GM12874 (cell line): ENCODE measurements around the gene SLIT3.

Experiments
- TF ChIP-seq, protein P1 (sequence below): IDR thresholded peaks from 2 replicates; pipeline ENCODE4 v1.5.1; 2011; ENCODE audit warnings: low read depth, mild to moderate bottlenecking, control low read depth, low read length, moderate library complexity; ENCODE audit not compliant: insufficient read depth

Gene SLIT3

DNA sequence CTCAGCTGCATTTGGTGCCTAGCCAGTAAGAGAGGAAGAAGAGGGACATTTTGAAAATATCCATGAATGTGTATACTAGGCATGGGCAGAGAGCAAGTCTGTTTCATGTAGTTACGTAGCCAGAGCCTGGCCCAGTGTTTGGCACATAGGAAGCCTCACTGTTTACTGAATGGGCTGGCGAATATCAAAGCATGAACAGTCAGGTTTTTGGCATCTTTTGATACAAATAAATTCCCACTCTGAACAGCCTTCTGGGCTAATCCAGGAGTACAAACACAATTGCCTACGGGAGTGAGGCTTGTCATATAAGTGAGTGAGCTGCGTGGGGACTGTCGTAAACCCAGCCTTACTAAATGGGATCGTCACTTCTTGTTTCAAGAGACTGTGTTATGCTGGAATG, 468.6 kb downstream of the SLIT3 start:
- TF ChIP-seq, protein P1, sequence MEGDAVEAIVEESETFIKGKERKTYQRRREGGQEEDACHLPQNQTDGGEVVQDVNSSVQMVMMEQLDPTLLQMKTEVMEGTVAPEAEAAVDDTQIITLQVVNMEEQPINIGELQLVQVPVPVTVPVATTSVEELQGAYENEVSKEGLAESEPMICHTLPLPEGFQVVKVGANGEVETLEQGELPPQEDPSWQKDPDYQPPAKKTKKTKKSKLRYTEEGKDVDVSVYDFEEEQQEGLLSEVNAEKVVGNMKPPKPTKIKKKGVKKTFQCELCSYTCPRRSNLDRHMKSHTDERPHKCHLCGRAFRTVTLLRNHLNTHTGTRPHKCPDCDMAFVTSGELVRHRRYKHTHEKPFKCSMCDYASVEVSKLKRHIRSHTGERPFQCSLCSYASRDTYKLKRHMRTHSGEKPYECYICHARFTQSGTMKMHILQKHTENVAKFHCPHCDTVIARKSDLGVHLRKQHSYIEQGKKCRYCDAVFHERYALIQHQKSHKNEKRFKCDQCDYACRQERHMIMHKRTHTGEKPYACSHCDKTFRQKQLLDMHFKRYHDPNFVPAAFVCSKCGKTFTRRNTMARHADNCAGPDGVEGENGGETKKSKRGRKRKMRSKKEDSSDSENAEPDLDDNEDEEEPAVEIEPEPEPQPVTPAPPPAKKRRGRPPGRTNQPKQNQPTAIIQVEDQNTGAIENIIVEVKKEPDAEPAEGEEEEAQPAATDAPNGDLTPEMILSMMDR: no peak

DNA sequence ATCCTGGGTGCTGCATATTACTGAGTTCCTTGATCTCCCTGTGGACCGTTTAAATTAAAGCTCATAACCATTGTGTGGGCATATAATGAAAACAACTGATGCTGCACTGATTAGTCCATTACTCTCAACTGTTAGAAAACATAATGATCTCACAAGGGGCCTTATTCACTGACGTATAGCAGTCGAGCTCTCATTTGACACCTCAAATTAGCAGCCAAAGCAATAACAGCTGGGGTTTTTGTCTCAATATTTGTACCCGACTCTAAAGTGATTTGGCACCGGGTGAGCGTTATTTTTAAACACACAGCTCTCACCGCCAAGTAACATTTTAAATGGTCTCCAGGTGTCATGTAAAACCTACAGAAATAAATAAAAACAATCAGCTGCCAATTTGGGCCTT, 469.6 kb downstream of the SLIT3 start:
- TF ChIP-seq, protein P1: no peak

DNA sequence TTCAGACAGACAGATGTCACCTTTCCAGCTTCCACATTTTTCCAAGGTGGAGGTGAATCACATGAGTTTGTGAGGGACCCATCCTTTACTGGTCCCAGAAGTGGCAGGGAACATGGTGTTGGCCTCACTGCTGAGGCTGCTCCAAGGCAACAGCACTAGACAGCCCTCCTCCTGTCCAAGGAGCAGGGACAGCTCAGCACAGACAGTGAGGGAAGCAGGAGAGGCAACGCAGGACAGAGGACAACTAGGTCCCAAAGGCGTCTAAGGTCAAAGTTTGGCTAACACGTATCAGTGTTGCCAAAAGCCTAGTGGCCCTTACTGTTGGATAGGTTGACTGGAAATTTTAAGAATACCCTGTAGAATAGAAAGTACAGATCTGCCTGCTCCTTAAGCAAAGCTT, 470.1 kb downstream of the SLIT3 start:
- TF ChIP-seq, protein P1: no peak

DNA sequence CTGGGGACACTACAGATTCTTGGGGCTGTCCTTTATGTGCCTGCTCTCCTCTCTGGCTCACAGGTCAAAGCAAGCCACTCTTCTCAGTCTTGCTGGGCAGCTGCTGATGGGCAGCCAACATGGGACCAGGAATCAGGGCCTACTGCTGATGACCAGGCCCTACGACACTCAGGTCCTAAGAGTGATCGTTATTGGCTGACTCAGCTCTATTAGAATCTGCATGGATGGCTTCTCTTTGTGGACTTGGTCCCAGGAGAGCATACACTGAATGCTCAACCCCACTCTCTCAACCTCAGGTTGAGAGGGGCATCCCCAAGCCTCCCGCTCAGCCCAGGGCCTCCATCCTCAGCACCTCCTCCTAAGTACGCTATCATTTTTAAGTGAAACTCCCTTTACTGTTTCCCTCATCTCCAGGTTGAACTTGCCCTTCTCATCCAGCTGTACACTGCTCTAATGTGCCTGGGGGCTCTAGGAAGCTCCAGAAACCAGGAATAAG, 471.0 kb downstream of the SLIT3 start:
- TF ChIP-seq, protein P1: no peak

DNA sequence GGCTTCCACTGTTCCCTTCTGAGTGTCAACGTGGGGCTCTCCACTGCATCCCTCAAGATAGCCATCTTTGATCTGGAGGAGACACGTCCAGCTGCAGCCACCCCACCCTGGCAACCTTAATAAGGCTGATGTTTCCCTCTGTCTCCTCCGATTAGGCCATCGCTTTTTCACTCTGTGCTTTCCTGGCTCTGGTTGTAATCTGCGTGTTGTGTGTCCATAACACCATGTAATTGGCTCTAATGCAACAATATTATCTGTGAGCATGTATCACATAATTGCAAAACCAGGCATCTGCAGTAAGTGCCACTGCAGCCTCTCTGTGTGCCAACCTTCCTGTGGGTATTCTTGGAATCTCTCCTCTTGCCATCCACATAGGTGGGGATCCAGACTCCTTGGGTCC, 471.9 kb downstream of the SLIT3 start:
- TF ChIP-seq, protein P1: no peak

DNA sequence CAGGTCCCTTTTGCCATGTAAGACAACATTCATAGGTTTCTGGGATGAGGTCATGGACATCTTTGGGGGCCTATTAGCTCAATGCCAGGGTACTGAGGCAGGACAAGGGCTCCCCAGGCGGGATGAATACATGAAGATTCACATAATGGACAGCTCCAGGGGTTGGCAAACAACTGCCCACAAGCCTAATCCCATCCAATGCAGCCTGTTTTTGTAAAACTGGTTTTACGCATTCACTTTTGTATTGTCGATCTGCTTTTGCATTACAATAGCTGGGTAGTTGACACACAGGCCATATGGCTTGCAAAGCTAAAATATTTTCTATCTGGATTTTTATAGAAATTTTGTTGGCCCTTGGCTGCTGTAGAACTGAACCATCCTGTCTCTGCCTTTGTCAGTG, 473.3 kb downstream of the SLIT3 start:
- TF ChIP-seq, protein P1: no peak

DNA sequence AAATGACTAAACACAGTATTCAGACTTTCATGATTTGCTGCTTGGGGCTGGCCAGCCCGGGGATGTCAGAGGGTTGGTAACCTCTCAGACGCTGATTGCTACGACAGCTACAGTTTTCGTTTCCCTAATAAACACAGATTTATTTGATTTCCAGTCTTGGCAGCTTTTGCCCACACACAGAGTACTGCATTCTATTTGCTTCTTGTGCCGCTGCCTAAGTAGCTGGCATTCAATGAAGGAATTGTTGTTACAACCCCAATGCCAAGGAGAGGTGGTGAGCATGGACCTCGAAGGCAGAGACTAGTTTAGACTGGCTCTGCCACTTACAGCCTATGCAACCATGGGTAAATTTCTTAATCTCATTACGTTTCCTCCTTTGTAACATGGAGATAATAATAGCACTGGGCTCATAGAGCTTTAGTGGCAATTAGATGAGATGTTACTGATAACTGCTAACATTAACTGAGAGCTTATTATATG, 474.7 kb downstream of the SLIT3 start:
- TF ChIP-seq, protein P1: no peak
